Measurements from ENCODE around the gene DGKG. TPM values are rescaled to one million over a fixed set of nuclear protein-coding genes. Genes with fewer than 3 reads are reported as not detected.

DGKG gene
- total RNA-seq, 1 donor from 2014 or later, result 4.7 TPM

DNA sequence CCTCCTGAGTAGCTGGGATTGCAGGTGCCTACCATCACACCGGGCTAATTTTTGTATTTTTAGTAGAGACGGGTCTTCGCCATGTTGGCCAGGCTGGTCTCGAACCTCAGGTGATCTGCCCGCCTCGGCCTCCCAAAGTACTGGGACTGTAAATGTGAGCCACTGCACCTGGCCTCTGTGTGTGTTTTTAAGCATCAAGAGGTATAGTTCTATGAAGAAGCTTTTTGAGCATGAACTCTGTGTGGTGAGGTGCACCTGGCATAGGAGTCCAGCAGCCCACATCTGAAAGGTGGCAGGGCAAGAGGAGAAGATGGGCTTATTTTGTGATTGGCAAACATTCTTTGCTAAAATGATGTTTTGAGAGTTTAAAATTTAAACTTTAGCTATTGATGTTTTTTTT lies 118.0 kb downstream of the DGKG start:
- no peak overlapping the region for H3K27ac ChIP-seq
- no peak for ATAC-seq
- H3K27me3 ChIP-seq, result no peaks in the 10 kb centered on the region
- no peak for DNase-seq
- no peaks in the 10 kb centered on the region for H3K36me3 ChIP-seq
- intact Hi-C loops (cut with DNase I), result loop anchor here (10.0 kb wide), 1 partner anchor 259 kb away; no protein-coding TSS in a partner anchor
- no peak overlapping the region for H3K4me3 ChIP-seq
- TF ChIP-seq, protein P1, sequence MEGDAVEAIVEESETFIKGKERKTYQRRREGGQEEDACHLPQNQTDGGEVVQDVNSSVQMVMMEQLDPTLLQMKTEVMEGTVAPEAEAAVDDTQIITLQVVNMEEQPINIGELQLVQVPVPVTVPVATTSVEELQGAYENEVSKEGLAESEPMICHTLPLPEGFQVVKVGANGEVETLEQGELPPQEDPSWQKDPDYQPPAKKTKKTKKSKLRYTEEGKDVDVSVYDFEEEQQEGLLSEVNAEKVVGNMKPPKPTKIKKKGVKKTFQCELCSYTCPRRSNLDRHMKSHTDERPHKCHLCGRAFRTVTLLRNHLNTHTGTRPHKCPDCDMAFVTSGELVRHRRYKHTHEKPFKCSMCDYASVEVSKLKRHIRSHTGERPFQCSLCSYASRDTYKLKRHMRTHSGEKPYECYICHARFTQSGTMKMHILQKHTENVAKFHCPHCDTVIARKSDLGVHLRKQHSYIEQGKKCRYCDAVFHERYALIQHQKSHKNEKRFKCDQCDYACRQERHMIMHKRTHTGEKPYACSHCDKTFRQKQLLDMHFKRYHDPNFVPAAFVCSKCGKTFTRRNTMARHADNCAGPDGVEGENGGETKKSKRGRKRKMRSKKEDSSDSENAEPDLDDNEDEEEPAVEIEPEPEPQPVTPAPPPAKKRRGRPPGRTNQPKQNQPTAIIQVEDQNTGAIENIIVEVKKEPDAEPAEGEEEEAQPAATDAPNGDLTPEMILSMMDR (IDR thresholded peaks at IDR 0.05), result no peak
- H3K4me1 ChIP-seq, result peaks cover 14% of the 10 kb centered on the region
- H3K9me3 ChIP-seq, result no peaks in the 10 kb centered on the region

DNA sequence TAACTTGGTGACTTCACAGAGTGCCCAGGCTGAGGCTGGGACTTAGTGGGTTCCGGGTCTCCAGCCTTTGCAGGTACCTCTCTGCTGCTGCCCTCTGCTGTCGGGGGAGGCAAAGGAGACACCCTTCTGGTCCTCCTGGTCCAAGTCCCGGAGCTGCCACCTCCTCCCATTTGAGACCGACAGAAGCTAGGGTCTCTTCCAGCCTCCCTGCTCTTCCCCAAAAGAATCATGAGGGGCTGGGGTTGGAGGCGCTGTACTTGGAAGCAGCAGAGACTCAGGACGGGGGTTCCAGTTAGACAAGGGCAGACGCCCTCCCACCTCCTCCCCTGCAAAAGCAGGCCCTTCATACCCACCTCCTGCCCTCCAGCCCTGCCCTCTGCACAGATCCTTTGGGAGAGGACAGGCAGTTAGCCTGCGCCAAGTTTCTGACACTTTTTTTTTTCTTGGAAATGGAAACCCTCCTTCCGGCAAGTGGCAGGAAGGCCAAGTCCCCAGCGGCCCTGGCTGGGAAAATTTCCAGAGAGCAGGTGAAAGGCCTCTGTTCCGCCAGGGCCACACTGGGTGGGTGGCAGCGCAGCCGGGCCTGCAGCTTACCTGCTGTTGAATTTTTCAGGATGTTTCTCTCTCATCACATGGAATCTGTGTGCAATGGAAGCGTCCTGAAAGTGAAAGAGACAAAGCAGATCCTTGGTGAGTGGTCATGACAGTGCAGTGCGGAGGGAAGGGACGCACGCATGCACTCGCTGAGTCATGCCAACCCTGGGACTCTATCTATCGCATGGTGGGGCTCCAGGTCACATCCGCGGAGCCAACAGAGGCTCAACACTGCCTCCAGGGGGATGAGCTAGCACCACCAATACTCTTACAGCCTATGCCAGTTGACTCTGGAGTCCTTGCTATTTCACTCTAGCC lies 119.9 kb downstream of the DGKG start:
- peaks cover 14% of the 10 kb centered on the region for H3K4me1 ChIP-seq
- DNase-seq (peak; percentile 88), ATAC-seq (peak; percentile 95)
- TF ChIP-seq, protein P1 (IDR thresholded peaks at IDR 0.05), result peak; percentile 58
- H3K4me3 ChIP-seq, result peak overlapping the region; percentile 42
- H3K27ac ChIP-seq, result peak overlapping the region; percentile 17
- intact Hi-C loops (cut with DNase I), result loop anchor here (10.0 kb wide), 1 partner anchor 257 kb away; no protein-coding TSS in a partner anchor
- H3K9me3 ChIP-seq, result no peaks in the 10 kb centered on the region
- H3K36me3 ChIP-seq, result no peaks in the 10 kb centered on the region
- no peaks in the 10 kb centered on the region for H3K27me3 ChIP-seq

DNA sequence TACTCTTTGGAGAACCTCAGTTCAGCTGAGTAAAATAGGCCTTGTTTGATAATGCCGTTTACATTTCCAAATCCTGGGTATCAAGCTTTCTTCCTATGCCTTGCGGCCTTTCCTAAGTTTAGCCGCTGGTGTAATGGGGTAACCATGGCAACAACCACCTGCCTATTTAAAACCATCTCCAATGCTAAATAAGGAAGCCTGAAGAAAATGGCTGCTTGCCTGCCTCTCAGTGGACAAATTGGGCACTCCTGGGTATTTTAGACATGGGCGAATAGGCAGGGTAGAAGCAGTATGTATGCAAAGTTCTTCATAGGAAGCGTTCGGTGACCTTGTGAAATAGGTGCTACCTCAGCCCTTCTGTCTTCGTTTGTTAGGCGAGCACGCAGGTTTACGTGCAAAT lies 122.7 kb downstream of the DGKG start:
- intact Hi-C loops (cut with DNase I), result no loop called here
- Histone ChIP-seq H3K27me3 (no peaks in the 10 kb centered on the region), H3K4me3 (no peak overlapping the region), H3K36me3 (no peaks in the 10 kb centered on the region), H3K9me3 (no peaks in the 10 kb centered on the region), H3K4me1 (peaks cover 21% of the 10 kb centered on the region), H3K27ac (no peak overlapping the region)
- TF ChIP-seq, protein P1 (IDR thresholded peaks at IDR 0.05), result no peak
- DNase-seq (no peak), ATAC-seq (no peak)

- no peaks in the 10 kb centered on the region for H3K36me3 ChIP-seq
- H3K27me3 ChIP-seq, result no peaks in the 10 kb centered on the region
- no peak overlapping the region for H3K27ac ChIP-seq
- no peak overlapping the region for H3K4me3 ChIP-seq
- TF ChIP-seq, protein P1 (IDR thresholded peaks at IDR 0.05), result no peak
- no peaks in the 10 kb centered on the region for H3K9me3 ChIP-seq
- no peak for DNase-seq
- peaks cover 20% of the 10 kb centered on the region for H3K4me1 ChIP-seq
- intact Hi-C loops (cut with DNase I), result no loop called here
- ATAC-seq, result no peak
Measured at GRCh38 chr3:186237915-186238314, 124.1 kb downstream of the DGKG start.

GRCh38 chr3:186236357-186237020 lies 125.5 kb downstream of the DGKG start:
- peaks cover 7% of the 10 kb centered on the region for H3K4me1 ChIP-seq
- H3K9me3 ChIP-seq, result no peaks in the 10 kb centered on the region
- H3K36me3 ChIP-seq, result no peaks in the 10 kb centered on the region
- no peaks in the 10 kb centered on the region for H3K27me3 ChIP-seq
- DNase-seq (no peak), ATAC-seq (peak; percentile 88)
- TF ChIP-seq, protein P1 (IDR thresholded peaks at IDR 0.05), result no peak
- intact Hi-C loops (cut with DNase I), result no loop called here
- no peak overlapping the region for H3K4me3 ChIP-seq
- H3K27ac ChIP-seq, result peak overlapping the region; percentile 8
